HG03159 (cell line): ENCODE data around the gene CAPN5.
"Not testable (repeated sequence)": the region's sequence is repeated elsewhere in the genome, so short reads cannot be mapped to it uniquely, and the experiment has no call there.

Experiments used
- ATAC-seq: cut with Tn5 transposase; IDR thresholded peaks from one replicate; pipeline ENCODE4 v1.9.1; 2021; ENCODE audit warnings: mild to moderate bottlenecking, moderate library complexity; ENCODE audit not compliant: unreplicated experiment

CAPN5 gene

GRCh38 chr11:77095551-77096490, 29.1 kb downstream of the CAPN5 start:
- ATAC-seq = no peak

- ATAC-seq = no peak
Measured at GRCh38 chr11:77096591-77097019, 29.8 kb downstream of the CAPN5 start.

- not testable (repeated sequence) for ATAC-seq
Measured at GRCh38 chr11:77097180-77097579, 30.4 kb downstream of the CAPN5 start.

GRCh38 chr11:77100166-77101042, 33.6 kb downstream of the CAPN5 start:
- ATAC-seq = no peak

- no peak for ATAC-seq
Measured at GRCh38 chr11:77101043-77101537, 34.3 kb downstream of the CAPN5 start.

GRCh38 chr11:77102246-77103210, 35.8 kb downstream of the CAPN5 start, which contains the start of gene OMP:
TSS of gene OMP (plus strand) at chr11:77102840. CDS start at chr11:77102840, 0 bp downstream.
- no peak for ATAC-seq

GRCh38 chr11:77103319-77103718, 36.5 kb downstream of the CAPN5 start:
- ATAC-seq = no peak

- ATAC-seq = no peak
Measured at GRCh38 chr11:77104727-77105126, 38.0 kb downstream of the CAPN5 start.

- ATAC-seq = no peak
Measured at GRCh38 chr11:77106321-77106720, 39.5 kb downstream of the CAPN5 start.

GRCh38 chr11:77106759-77107158, 40.0 kb downstream of the CAPN5 start:
- no peak for ATAC-seq

- no peak for ATAC-seq
Measured at GRCh38 chr11:77107950-77108349, 41.2 kb downstream of the CAPN5 start.

- no peak for ATAC-seq
Measured at GRCh38 chr11:77108436-77108835, 41.7 kb downstream of the CAPN5 start.

- no peak for ATAC-seq
Measured at GRCh38 chr11:77109236-77110019, 42.7 kb downstream of the CAPN5 start.

- no peak for ATAC-seq
Measured at GRCh38 chr11:77110836-77111235, 44.1 kb downstream of the CAPN5 start.

- no peak for ATAC-seq
Measured at GRCh38 chr11:77111277-77111676, 44.5 kb downstream of the CAPN5 start.

- ATAC-seq = no peak
Measured at GRCh38 chr11:77111946-77112345, 45.2 kb downstream of the CAPN5 start.

GRCh38 chr11:77112641-77113381, 46.0 kb downstream of the CAPN5 start:
- ATAC-seq = no peak

- no peak for ATAC-seq
Measured at GRCh38 chr11:77113382-77114088, 46.8 kb downstream of the CAPN5 start.
